GM12878 (cell line): ENCODE data around the gene DPH1.

Experiments used
- CHD2 ChIP-seq: IDR thresholded peaks from 2 replicates; pipeline ENCODE4 v1.6.1; 2011; ENCODE audit warnings: low read depth, low read length, improper control_type of control experiment, borderline replicate concordance
- CREB1 ChIP-seq: IDR thresholded peaks from 2 replicates; pipeline ENCODE4 v1.6.1; 2012; ENCODE audit warnings: low read depth, mild to moderate bottlenecking, inconsistent platforms
- CREM ChIP-seq: IDR thresholded peaks from 2 replicates; pipeline ENCODE4 v1.6.1; 2014; ENCODE audit warnings: antibody characterized with exemption, low read depth
- CTCF ChIP-seq, 3 experiments: IDR thresholded peaks in 2 of 3; conservative IDR thresholded peaks in 1 of 3; 2 replicates each; pipeline ENCODE4 v1.5.1; 2011; ENCODE audit warnings: low read depth in 3 of 3, low read length in 3 of 3, mild to moderate bottlenecking in 3 of 3, control low read depth in 2 of 3, moderate library complexity in 2 of 3, inconsistent platforms in 1 of 3, mixed read lengths in 1 of 3; ENCODE audit not compliant: control insufficient read depth in 2 of 3, insufficient read depth in 1 of 3; ENCODE audit errors: extremely low read depth in 1 of 3
- CUX1 ChIP-seq: IDR thresholded peaks from 2 replicates; pipeline ENCODE4 v1.6.1; 2012; ENCODE audit warnings: improper control_type of control experiment, low read depth, low read length; ENCODE audit not compliant: insufficient replicate concordance
- EZH2 ChIP-seq: IDR thresholded peaks from 2 replicates; pipeline ENCODE4 v1.6.1; 2012; ENCODE audit warnings: low read depth, mild to moderate bottlenecking, control low read depth, inconsistent platforms, low read length, borderline replicate concordance; ENCODE audit not compliant: control insufficient read depth
- MEF2B ChIP-seq: fragments of 450-650 bp; IDR thresholded peaks from 2 replicates; pipeline ENCODE4 v1.6.1; 2018; ENCODE audit warnings: mild to moderate bottlenecking, moderate library complexity; ENCODE audit not compliant: partially characterized antibody, poor library complexity, severe bottlenecking
- NR2F1 ChIP-seq: fragments of 450-650 bp; conservative IDR thresholded peaks from 2 replicates; pipeline ENCODE4 v1.6.1; 2017; ENCODE audit warnings: mild to moderate bottlenecking
- POLR2AphosphoS5 ChIP-seq: IDR thresholded peaks from 2 replicates; pipeline ENCODE4 v1.6.1; 2011; ENCODE audit warnings: mild to moderate bottlenecking, low read length, inconsistent platforms
- TBL1XR1 ChIP-seq: IDR thresholded peaks from 2 replicates; pipeline ENCODE4 v1.6.1; 2012; ENCODE audit warnings: low read depth, low read length, improper control_type of control experiment
- ZZZ3 ChIP-seq: IDR thresholded peaks from 2 replicates; pipeline ENCODE4 v1.6.1; 2011; ENCODE audit warnings: low read depth; ENCODE audit not compliant: control insufficient read depth, insufficient read length

DNA sequence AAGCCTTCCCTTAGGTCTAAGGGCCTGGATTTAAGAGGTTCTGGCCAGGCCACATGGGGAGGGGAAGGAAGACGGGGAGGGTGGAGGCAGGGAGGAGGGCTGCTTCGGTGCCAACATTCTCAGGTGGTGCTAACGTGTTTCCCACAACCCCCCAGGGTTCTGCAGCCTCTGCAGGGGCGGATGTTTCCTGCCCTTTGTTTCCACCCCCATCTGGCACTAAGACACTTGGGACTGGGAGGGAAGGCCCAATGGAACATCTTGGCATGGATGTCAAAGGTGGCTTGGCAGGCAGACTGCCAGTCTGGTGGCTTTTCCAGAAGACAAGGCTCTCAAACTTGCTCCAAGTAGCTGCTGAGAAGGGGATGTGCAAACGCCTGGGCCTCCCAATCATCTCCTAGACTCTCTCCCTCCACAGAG is 37.7 kb downstream of the DPH1 start:
- TF ChIP-seq NR2F1 (no peak), CREM (no peak), POLR2AphosphoS5 (no peak; the same call in 1 of the 2 replicates), CTCF (IDR thresholded peaks at IDR 0.05 in 2 of 3, conservative IDR thresholded peaks at IDR 0.05 in 1 of 3; ENCODE audit: control insufficient read depth in 2 of 3, extremely low read depth in 1 of 3, insufficient read depth in 1 of 3, low read depth in 3 of 3, low read length in 3 of 3) (no peak), EZH2 (no peak), MEF2B (no peak), CREB1 (no peak), ZZZ3 (no peak), TBL1XR1 (no peak), CUX1 (no peak), CHD2 (no peak)
